Fibroblast of lung (primary cell): ENCODE measurements around the gene ADM.

Experiments
- EZH2 ChIP-seq: IDR thresholded peaks from 2 replicates; pipeline ENCODE4 v1.5.1; 2012; ENCODE audit warnings: low read length, control low read depth, mild to moderate bottlenecking; ENCODE audit errors: missing control alignments
- TF ChIP-seq, protein P1 (sequence below), 2 donors: IDR thresholded peaks in 1 of 2; conservative IDR thresholded peaks in 1 of 2; 1 replicate in 1 of 2; 2 replicates in 1 of 2; pipeline ENCODE4 v1.5.1; 2011 to 2012; ENCODE audit warnings: low read length in 2 of 2, control low read depth in 1 of 2, inconsistent platforms in 1 of 2, low read depth in 1 of 2, mild to moderate bottlenecking in 1 of 2

GRCh38 chr11:10355257-10355661, 50.4 kb downstream of the ADM start:
- TF ChIP-seq, protein P1, sequence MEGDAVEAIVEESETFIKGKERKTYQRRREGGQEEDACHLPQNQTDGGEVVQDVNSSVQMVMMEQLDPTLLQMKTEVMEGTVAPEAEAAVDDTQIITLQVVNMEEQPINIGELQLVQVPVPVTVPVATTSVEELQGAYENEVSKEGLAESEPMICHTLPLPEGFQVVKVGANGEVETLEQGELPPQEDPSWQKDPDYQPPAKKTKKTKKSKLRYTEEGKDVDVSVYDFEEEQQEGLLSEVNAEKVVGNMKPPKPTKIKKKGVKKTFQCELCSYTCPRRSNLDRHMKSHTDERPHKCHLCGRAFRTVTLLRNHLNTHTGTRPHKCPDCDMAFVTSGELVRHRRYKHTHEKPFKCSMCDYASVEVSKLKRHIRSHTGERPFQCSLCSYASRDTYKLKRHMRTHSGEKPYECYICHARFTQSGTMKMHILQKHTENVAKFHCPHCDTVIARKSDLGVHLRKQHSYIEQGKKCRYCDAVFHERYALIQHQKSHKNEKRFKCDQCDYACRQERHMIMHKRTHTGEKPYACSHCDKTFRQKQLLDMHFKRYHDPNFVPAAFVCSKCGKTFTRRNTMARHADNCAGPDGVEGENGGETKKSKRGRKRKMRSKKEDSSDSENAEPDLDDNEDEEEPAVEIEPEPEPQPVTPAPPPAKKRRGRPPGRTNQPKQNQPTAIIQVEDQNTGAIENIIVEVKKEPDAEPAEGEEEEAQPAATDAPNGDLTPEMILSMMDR (conservative IDR thresholded peaks at IDR 0.05 in 1 of 2, IDR thresholded peaks at IDR 0.05 in 1 of 2; ENCODE audit: low read depth in 1 of 2, low read length in 2 of 2) = no peak
- no peak for TF ChIP-seq EZH2
